HG03060 (cell line): ENCODE data around the gene IL2RG.

Experiments used
- ATAC-seq: cut with Tn5 transposase; IDR thresholded peaks from one replicate; pipeline ENCODE4 v1.9.1; 2021; ENCODE audit warnings: low read depth, moderate number of reproducible peaks; ENCODE audit not compliant: unreplicated experiment

IL2RG gene

GRCh38 chrX:71109051-71109450 is 2.3 kb downstream of the IL2RG start:
- no peak for ATAC-seq

- no peak for ATAC-seq
Observed at GRCh38 chrX:71107762-71108360, 3.5 kb downstream of the IL2RG start.

- ATAC-seq, result no peak
Observed at GRCh38 chrX:71107245-71107644, 4.1 kb downstream of the IL2RG start.

- ATAC-seq, result no peak
Observed at GRCh38 chrX:71106427-71106826, 5.0 kb downstream of the IL2RG start, which contains the start of gene CXorf65. CXorf65 (minus strand) TSS chrX:71106740; CDS start chrX:71106556, 184 bp downstream.

- no peak for ATAC-seq
Observed at GRCh38 chrX:71105628-71106027, 5.7 kb downstream of the IL2RG start.

- ATAC-seq, result no peak
Observed at GRCh38 chrX:71103110-71103983, 8.0 kb downstream of the IL2RG start.

- ATAC-seq, result no peak
Observed at GRCh38 chrX:71102292-71102691, 9.1 kb downstream of the IL2RG start.

GRCh38 chrX:71100581-71101505 is 10.5 kb downstream of the IL2RG start:
- ATAC-seq, result no peak

GRCh38 chrX:71099736-71100135 is 11.6 kb downstream of the IL2RG start:
- ATAC-seq, result no peak

- no peak for ATAC-seq
Observed at GRCh38 chrX:71098951-71099506, 12.3 kb downstream of the IL2RG start.

- ATAC-seq, result peak; percentile 48
Observed at GRCh38 chrX:71098302-71098701, 13.1 kb downstream of the IL2RG start.

GRCh38 chrX:71096760-71097032 is 14.7 kb downstream of the IL2RG start:
- ATAC-seq, result no peak

- no peak for ATAC-seq
Observed at GRCh38 chrX:71095981-71096759, 15.2 kb downstream of the IL2RG start.

GRCh38 chrX:71095555-71095980 is 15.8 kb downstream of the IL2RG start, which contains the start of gene FOXO4:
FOXO4 (plus strand) TSS chrX:71095851; CDS start chrX:71096529, 678 bp downstream.
- peak; percentile 79 for ATAC-seq

- no peak for ATAC-seq
Observed at GRCh38 chrX:71095033-71095432, 16.3 kb downstream of the IL2RG start.

- ATAC-seq, result no peak
Observed at GRCh38 chrX:71091263-71091662, 20.1 kb downstream of the IL2RG start.

GRCh38 chrX:71085900-71086299 is 25.5 kb downstream of the IL2RG start:
- no peak for ATAC-seq

GRCh38 chrX:71082822-71083221 is 28.6 kb downstream of the IL2RG start:
- no peak for ATAC-seq

GRCh38 chrX:71082124-71082647 is 29.2 kb downstream of the IL2RG start:
- no peak for ATAC-seq
